GM19193 (cell line): ENCODE results near the gene GOLGA5.

ENCODE experiments used
- POLR2A ChIP-seq: IDR thresholded peaks from 4 replicates; pipeline ENCODE4 v1.6.1; 2011; ENCODE audit not compliant: insufficient read depth, insufficient read length; ENCODE audit errors: extremely low read depth

Gene GOLGA5

GRCh38 chr14:92770484-92770883, 23.6 kb upstream of the GOLGA5 start:
- no peak for TF ChIP-seq POLR2A

- TF ChIP-seq POLR2A = no peak
These were observed 19.5 kb upstream of the GOLGA5 start for GRCh38 chr14:92774572-92774971.

- TF ChIP-seq POLR2A = no peak
These were observed 13.5 kb upstream of the GOLGA5 start for GRCh38 chr14:92780444-92781232.

GRCh38 chr14:92781350-92781749, 12.8 kb upstream of the GOLGA5 start:
- no peak for TF ChIP-seq POLR2A

- no peak for TF ChIP-seq POLR2A
These were observed 10.2 kb upstream of the GOLGA5 start for GRCh38 chr14:92783813-92784431.

- TF ChIP-seq POLR2A = no peak
These were observed 8.3 kb upstream of the GOLGA5 start for GRCh38 chr14:92785667-92786426.

- no peak for TF ChIP-seq POLR2A
These were observed 7.7 kb upstream of the GOLGA5 start for GRCh38 chr14:92786427-92786756.

- TF ChIP-seq POLR2A = no peak
These were observed 6.6 kb upstream of the GOLGA5 start for GRCh38 chr14:92787554-92787953.

GRCh38 chr14:92789457-92790089, 4.5 kb upstream of the GOLGA5 start:
- TF ChIP-seq POLR2A = no peak

GRCh38 chr14:92792885-92793284, 1.2 kb upstream of the GOLGA5 start:
- TF ChIP-seq POLR2A = no peak

- TF ChIP-seq POLR2A = no peak
These were observed 439 bp downstream of the GOLGA5 start for GRCh38 chr14:92794547-92794941.

- no peak for TF ChIP-seq POLR2A
These were observed 856 bp downstream of the GOLGA5 start for GRCh38 chr14:92794961-92795360.

GRCh38 chr14:92797935-92798653, 4.0 kb downstream of the GOLGA5 start:
- no peak for TF ChIP-seq POLR2A

- TF ChIP-seq POLR2A = no peak
These were observed 4.7 kb downstream of the GOLGA5 start for GRCh38 chr14:92798811-92799210.

- no peak for TF ChIP-seq POLR2A
These were observed 5.9 kb downstream of the GOLGA5 start for GRCh38 chr14:92800012-92800411.
